SW 1271 (cell line): ENCODE data around the gene NOS1.
"Not testable (repeated sequence)": the region's sequence is repeated elsewhere in the genome, so short reads cannot be mapped to it uniquely, and the experiment has no call there.

Experiments used
- DNase-seq, 2 experiments: peaks; one replicate each; lab custom pipeline; 2025; lab: John Stamatoyannopoulos, UW

Gene NOS1

GRCh38 chr12:117361347-117361751 lies at the start of gene NOS1:
Gene NOS1, minus strand, starts transcription at chr12:117361626. Its CDS starts 30,557 bp downstream, at chr12:117331069.
- DNase-seq: no peak

GRCh38 chr12:117409286-117409685 lies 47.9 kb upstream of the NOS1 start:
- DNase-seq: no peak

- DNase-seq: no peak
Observed at GRCh38 chr12:117408161-117408791, 46.9 kb upstream of the NOS1 start.

- no peak for DNase-seq
Observed at GRCh38 chr12:117404940-117405339, 43.5 kb upstream of the NOS1 start.

- DNase-seq: no peak
Observed at GRCh38 chr12:117404203-117404853, 42.9 kb upstream of the NOS1 start.

- no peak for DNase-seq
Observed at GRCh38 chr12:117403586-117404139, 42.2 kb upstream of the NOS1 start.

GRCh38 chr12:117402363-117402762 lies 40.9 kb upstream of the NOS1 start:
- DNase-seq: no peak

- no peak for DNase-seq
Observed at GRCh38 chr12:117400912-117401311, 39.5 kb upstream of the NOS1 start.

- DNase-seq: not testable (repeated sequence)
Observed at GRCh38 chr12:117398482-117398881, 37.1 kb upstream of the NOS1 start.

GRCh38 chr12:117395766-117396165 lies 34.3 kb upstream of the NOS1 start:
- no peak for DNase-seq

- DNase-seq: no peak
Observed at GRCh38 chr12:117394491-117394890, 33.1 kb upstream of the NOS1 start.

- no peak for DNase-seq
Observed at GRCh38 chr12:117393656-117394055, 32.2 kb upstream of the NOS1 start.

- no peak for DNase-seq
Observed at GRCh38 chr12:117390866-117391265, 29.4 kb upstream of the NOS1 start.

GRCh38 chr12:117388951-117389446 lies 27.6 kb upstream of the NOS1 start:
- no peak for DNase-seq

GRCh38 chr12:117387832-117388231 lies 26.4 kb upstream of the NOS1 start:
- DNase-seq: no peak

GRCh38 chr12:117384735-117385134 lies 23.3 kb upstream of the NOS1 start:
- no peak for DNase-seq

- DNase-seq: no peak
Observed at GRCh38 chr12:117380083-117380482, 18.7 kb upstream of the NOS1 start.

GRCh38 chr12:117377758-117378157 lies 16.3 kb upstream of the NOS1 start:
- no peak for DNase-seq

GRCh38 chr12:117370588-117370987 lies 9.2 kb upstream of the NOS1 start:
- DNase-seq: no peak

- not testable (repeated sequence) for DNase-seq
Observed at GRCh38 chr12:117370000-117370399, 8.6 kb upstream of the NOS1 start.

- peak in 1 of 2 experiments; percentile 58 for DNase-seq
Observed at GRCh38 chr12:117367006-117367638, 5.7 kb upstream of the NOS1 start.

GRCh38 chr12:117365049-117365616 lies 3.7 kb upstream of the NOS1 start:
- no peak for DNase-seq
